Measurements from ENCODE around the gene ITGA7.

The ITGA7 gene

DNA sequence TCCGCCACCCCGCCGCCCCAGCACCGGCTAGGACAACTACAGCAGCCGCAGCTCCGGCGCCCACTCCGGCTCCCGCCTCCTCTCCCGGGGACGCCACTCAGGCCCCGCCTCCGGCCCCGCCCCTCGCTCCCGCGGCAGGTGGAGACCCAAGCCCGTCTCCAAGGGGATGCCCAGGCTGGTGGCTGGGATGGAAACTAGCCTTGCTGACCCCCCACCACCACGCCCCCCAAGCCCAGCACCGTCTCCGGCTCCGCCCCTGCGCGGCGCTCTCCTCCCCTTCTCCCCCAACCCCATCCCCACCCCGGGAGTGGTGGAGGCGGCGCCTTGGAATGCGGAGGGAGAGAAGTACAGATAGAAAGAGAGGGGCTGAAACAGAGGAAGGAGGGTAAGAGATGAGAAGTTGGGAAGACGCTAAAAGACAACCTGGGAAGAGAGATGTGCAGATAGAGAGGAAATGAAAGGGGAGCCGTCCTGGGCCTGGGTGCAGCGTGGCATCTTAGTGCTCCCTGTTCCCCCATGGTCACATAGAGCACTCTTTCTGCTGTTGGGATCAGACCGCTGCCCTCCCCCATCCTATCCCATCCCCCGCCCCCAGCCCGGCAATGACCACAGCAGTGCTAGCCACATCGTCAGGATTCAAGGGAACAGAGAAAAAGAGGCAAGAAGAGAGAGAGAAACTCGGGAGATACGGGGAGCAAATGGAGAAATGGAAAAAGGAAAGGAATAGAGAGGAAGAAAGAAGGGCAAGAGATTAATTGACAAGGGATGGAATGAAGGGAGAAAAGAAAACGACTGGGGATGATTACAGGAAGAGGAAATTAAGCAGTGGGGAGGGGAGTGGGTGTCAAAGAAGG is at the start of gene ITGA7:
ITGA7 (minus strand) TSS at position 64 of the 854 bp plus-strand sequence. CDS start 222 bp downstream, outside the sequence.
- DNase-seq: peak; percentile 38

- DNase-seq: no peak
Measured at GRCh38 chr12:55755246-55755645, 47.5 kb upstream of the ITGA7 start.

GRCh38 chr12:55748230-55748993 is 40.7 kb upstream of the ITGA7 start:
- no peak for DNase-seq

DNA sequence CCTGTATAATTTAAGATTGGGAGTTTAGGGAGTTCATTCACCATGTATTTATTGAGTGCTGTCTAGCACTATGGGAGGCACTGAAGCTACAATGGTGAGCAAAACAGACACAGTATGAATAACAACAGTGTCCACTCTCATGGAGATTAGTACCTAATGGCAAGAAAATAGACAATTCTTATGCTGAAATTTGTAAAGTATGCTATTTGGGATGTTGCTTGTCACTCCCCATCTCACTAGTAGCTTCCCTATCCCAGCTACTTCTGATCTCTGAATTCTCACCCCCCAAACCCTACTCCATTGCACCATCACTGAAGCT is 39.2 kb upstream of the ITGA7 start:
- no peak for DNase-seq

- DNase-seq: no peak
Measured at GRCh38 chr12:55746174-55746912, 38.6 kb upstream of the ITGA7 start.

DNA sequence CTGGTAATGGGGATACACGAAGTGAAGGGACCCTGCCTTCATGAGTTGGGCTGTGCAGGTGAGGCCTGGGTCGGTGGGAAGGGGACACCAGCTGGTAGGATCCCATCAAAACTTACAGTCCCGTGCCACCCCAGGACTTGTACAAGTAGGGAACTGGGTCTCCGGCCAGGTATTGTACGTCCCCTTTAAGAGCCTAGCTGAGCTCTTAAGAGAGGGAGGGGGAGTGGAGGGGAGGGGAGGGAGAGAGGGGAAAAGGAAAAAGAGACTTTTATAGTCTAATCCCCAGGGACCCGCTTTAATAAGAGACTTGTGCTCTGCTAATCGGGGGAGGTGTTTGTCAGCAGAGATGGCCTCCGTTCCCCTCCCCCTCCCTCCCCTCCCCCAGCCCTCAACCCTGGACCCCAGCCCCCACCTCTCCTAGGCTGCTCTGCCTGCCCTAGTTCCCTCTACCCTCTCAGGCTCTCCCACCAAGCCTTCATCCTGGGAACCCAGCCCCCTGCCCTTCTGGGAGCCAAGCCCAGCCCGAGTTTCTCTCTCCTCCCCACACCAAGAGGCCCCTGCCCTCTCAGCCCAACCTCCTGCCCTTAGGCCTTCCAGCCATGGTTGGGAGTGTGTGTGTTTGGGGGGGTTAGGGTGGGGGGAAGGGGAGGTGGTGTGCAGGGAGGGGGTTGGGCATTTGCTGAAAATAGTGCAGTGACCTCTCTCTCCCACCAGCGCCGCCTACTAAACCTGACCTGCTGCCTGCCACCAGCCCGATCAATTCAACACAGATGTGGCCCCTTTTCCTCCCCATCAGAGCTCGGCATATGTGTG is 37.9 kb upstream of the ITGA7 start:
- DNase-seq: peak; percentile 46

GRCh38 chr12:55744340-55745030 is 36.8 kb upstream of the ITGA7 start:
- DNase-seq: peak; percentile 36

GRCh38 chr12:55743406-55744339 is 36.0 kb upstream of the ITGA7 start:
- DNase-seq: peak; percentile 87

- peak; percentile 93 for DNase-seq
Measured at GRCh38 chr12:55742719-55743405, 35.2 kb upstream of the ITGA7 start, which contains the start of gene GDF11. Gene GDF11 (plus strand): TSS chr12:55743122. CDS start chr12:55743317, 195 bp downstream.

- no peak for DNase-seq
Measured at GRCh38 chr12:55741931-55742680, 34.4 kb upstream of the ITGA7 start.

DNA sequence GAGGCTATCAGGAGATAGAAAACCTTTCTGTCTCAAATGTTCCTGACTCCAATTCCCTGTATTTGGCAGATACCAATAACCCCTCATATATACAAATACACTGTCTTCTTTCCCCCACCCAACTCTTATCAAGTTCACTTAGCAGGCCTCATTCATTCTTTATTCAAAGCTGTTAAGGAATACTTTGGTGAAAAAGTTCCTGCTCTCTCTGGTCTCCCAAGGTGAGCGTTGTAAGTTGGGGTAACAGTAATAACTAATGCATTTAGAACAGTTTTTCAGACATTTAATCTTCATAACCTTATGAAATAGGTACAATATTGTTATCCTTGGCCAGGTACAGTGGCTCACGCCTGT is 31.3 kb upstream of the ITGA7 start:
- DNase-seq: no peak

- DNase-seq: peak; percentile 97
Measured at GRCh38 chr12:55738123-55739024, 30.7 kb upstream of the ITGA7 start.

- DNase-seq: peak; percentile 56
Measured at GRCh38 chr12:55737581-55738122, 29.9 kb upstream of the ITGA7 start.

GRCh38 chr12:55736780-55737580 is 29.3 kb upstream of the ITGA7 start:
- DNase-seq: peak; percentile 88

DNA sequence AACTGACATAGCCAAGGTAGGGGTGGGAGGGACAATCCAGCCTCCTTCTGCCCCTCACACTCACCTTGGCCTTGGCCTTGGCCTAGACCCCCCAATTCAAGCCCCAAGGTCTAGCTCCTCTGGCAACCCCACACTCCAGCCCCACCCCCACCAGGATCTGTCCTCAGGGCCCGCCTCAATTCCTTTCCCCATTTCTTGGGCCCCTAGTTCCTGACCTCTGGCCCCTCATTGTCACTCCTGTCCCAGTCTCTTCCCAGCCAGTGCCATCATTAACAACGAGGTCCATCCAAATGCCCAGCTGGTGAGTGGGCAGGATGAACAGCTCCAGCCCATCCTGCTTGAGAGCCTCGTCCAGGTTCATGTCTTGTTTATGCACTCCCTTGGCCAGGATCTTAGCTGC is 28.4 kb upstream of the ITGA7 start:
- DNase-seq: no peak

DNA sequence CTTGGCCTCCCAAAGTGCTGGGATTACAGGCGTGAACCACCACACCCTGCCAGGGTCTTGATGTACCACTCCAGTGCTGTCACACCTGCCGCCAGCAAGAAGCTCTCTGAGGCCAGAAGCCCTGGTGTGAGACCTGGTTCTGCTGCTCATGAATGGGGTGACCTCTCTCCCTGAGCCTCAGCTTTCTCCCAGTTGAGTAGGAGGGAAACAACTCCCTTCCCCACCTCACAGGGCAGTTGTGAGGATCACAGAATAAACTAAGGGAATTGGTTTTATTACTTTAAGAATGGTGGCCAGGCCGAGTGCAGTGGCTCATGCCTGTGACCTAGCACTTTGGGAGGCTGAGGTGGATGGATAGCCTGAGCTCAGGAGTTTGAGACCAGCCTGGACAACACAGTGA is 26.9 kb upstream of the ITGA7 start:
- DNase-seq: no peak

GRCh38 chr12:55733858-55734257 is 26.2 kb upstream of the ITGA7 start:
- no peak for DNase-seq

All from hematopoietic multipotent progenitor cell treated with erythropoietin and hydrocortisone succinate and interleukin-3 and kit ligand, for 4 days (in vitro differentiated cells).